ENCODE data around the gene CDK8. TPM values are rescaled to one million over a fixed set of nuclear protein-coding genes. Genes with fewer than 3 reads are reported as not detected.

CDK8 gene
- total RNA-seq, 2 experiments from 2014 or later, result 14.1 to 15.5 TPM

GRCh38 chr13:26412936-26413716 lies 159.2 kb downstream of the CDK8 start:
- ChIA-PET CTCF (interaction anchor here (1.3 kb wide), 1 partner anchor 12 kb away, joined by 3 read pairs; no protein-coding TSS in a partner anchor), POLR2A (no interaction called here)
- no peak overlapping the region for H3K4me3 Mint-ChIP-seq
- H3K36me3 Mint-ChIP-seq (ENCODE audit: low read depth), result no peaks in the 10 kb centered on the region
- no peaks in the 10 kb centered on the region for H3K4me1 Mint-ChIP-seq
- H3K27ac Mint-ChIP-seq, result no peak overlapping the region
- no peaks in the 10 kb centered on the region for H3K27me3 Mint-ChIP-seq
- H3K9me3 Mint-ChIP-seq, result no peaks in the 10 kb centered on the region
- DNase-seq, result no peak

- DNase-seq, result no peak
- CTCF ChIA-PET, result no interaction called here
- Mint-ChIP-seq H3K4me3 (no peak overlapping the region), H3K27ac (no peak overlapping the region), H3K4me1 (no peaks in the 10 kb centered on the region), H3K9me3 (no peaks in the 10 kb centered on the region), H3K27me3 (no peaks in the 10 kb centered on the region), H3K36me3 (ENCODE audit: low read depth) (no peaks in the 10 kb centered on the region)
- POLR2A ChIA-PET, result no interaction called here
These were observed 166.5 kb downstream of the CDK8 start for GRCh38 chr13:26420282-26420960.

- no peak for DNase-seq
- no peaks in the 10 kb centered on the region for H3K27me3 Mint-ChIP-seq
- no peaks in the 10 kb centered on the region for H3K4me1 Mint-ChIP-seq
- H3K27ac Mint-ChIP-seq, result no peak overlapping the region
- H3K4me3 Mint-ChIP-seq, result no peak overlapping the region
- CTCF ChIA-PET, result no interaction called here
- H3K9me3 Mint-ChIP-seq, result no peaks in the 10 kb centered on the region
- POLR2A ChIA-PET, result no interaction called here
- no peaks in the 10 kb centered on the region for H3K36me3 Mint-ChIP-seq (ENCODE audit: low read depth)
These were observed 168.1 kb downstream of the CDK8 start for GRCh38 chr13:26422036-26422435.

GRCh38 chr13:26423629-26424028 lies 169.7 kb downstream of the CDK8 start:
- H3K4me1 Mint-ChIP-seq, result no peaks in the 10 kb centered on the region
- no peaks in the 10 kb centered on the region for H3K27me3 Mint-ChIP-seq
- H3K27ac Mint-ChIP-seq, result no peak overlapping the region
- no peaks in the 10 kb centered on the region for H3K9me3 Mint-ChIP-seq
- CTCF ChIA-PET, result interaction anchor here (0.7 to 0.9 kb wide), 2 partner anchors 13 to 1248 kb away, joined by 4 read pairs; no protein-coding TSS in a partner anchor
- no peak for DNase-seq
- no peak overlapping the region for H3K4me3 Mint-ChIP-seq
- POLR2A ChIA-PET, result no interaction called here
- no peaks in the 10 kb centered on the region for H3K36me3 Mint-ChIP-seq (ENCODE audit: low read depth)

GRCh38 chr13:26424181-26424580 lies 170.3 kb downstream of the CDK8 start:
- Mint-ChIP-seq H3K4me3 (no peak overlapping the region), H3K27ac (no peak overlapping the region), H3K4me1 (no peaks in the 10 kb centered on the region), H3K9me3 (no peaks in the 10 kb centered on the region), H3K27me3 (peaks cover 2% of the 10 kb centered on the region), H3K36me3 (ENCODE audit: low read depth) (no peaks in the 10 kb centered on the region)
- CTCF ChIA-PET, result interaction anchor here (0.9 kb wide), 1 partner anchor 12 kb away, joined by 4 read pairs; no protein-coding TSS in a partner anchor
- no peak for DNase-seq
- POLR2A ChIA-PET, result no interaction called here

GRCh38 chr13:26425443-26426358 lies 171.8 kb downstream of the CDK8 start:
- no peaks in the 10 kb centered on the region for H3K36me3 Mint-ChIP-seq (ENCODE audit: low read depth)
- H3K27ac Mint-ChIP-seq, result no peak overlapping the region
- ChIA-PET CTCF (interaction anchor here (0.6 to 1.3 kb wide), 3 partner anchors 7 to 64 kb away, joined by 3 to 5 read pairs (median 4); no protein-coding TSS in a partner anchor), POLR2A (no interaction called here)
- DNase-seq, result no peak
- no peaks in the 10 kb centered on the region for H3K9me3 Mint-ChIP-seq
- H3K4me3 Mint-ChIP-seq, result no peak overlapping the region
- peaks cover 7% of the 10 kb centered on the region for H3K27me3 Mint-ChIP-seq
- no peaks in the 10 kb centered on the region for H3K4me1 Mint-ChIP-seq

GRCh38 chr13:26433776-26434175 lies 179.8 kb downstream of the CDK8 start:
- Mint-ChIP-seq H3K27me3 (peaks cover 14% of the 10 kb centered on the region), H3K9me3 (peaks cover 17% of the 10 kb centered on the region), H3K4me1 (no peaks in the 10 kb centered on the region), H3K4me3 (no peak overlapping the region), H3K27ac (no peak overlapping the region), H3K36me3 (ENCODE audit: low read depth) (no peaks in the 10 kb centered on the region)
- ChIA-PET CTCF (no interaction called here), POLR2A (no interaction called here)
- DNase-seq, result no peak

- no peak for DNase-seq
- peaks cover 17% of the 10 kb centered on the region for H3K9me3 Mint-ChIP-seq
- H3K36me3 Mint-ChIP-seq (ENCODE audit: low read depth), result no peaks in the 10 kb centered on the region
- no peaks in the 10 kb centered on the region for H3K4me1 Mint-ChIP-seq
- POLR2A ChIA-PET, result no interaction called here
- H3K4me3 Mint-ChIP-seq, result no peak overlapping the region
- CTCF ChIA-PET, result no interaction called here
- peaks cover 7% of the 10 kb centered on the region for H3K27me3 Mint-ChIP-seq
- H3K27ac Mint-ChIP-seq, result no peak overlapping the region
These were observed 181.2 kb downstream of the CDK8 start for GRCh38 chr13:26435171-26435570.

GRCh38 chr13:26435646-26436045 lies 181.7 kb downstream of the CDK8 start:
- Mint-ChIP-seq H3K9me3 (peaks cover 17% of the 10 kb centered on the region), H3K36me3 (ENCODE audit: low read depth) (no peaks in the 10 kb centered on the region), H3K27me3 (peaks cover 7% of the 10 kb centered on the region), H3K4me1 (no peaks in the 10 kb centered on the region), H3K4me3 (no peak overlapping the region), H3K27ac (no peak overlapping the region)
- ChIA-PET POLR2A (no interaction called here), CTCF (no interaction called here)
- DNase-seq, result no peak

GRCh38 chr13:26436914-26437313 lies 183.0 kb downstream of the CDK8 start:
- ChIA-PET POLR2A (no interaction called here), CTCF (interaction anchor here (1.2 kb wide), 1 partner anchor 13 kb away, joined by 4 read pairs; no protein-coding TSS in a partner anchor)
- Mint-ChIP-seq H3K36me3 (ENCODE audit: low read depth) (no peaks in the 10 kb centered on the region), H3K4me1 (no peaks in the 10 kb centered on the region), H3K27me3 (peaks cover 7% of the 10 kb centered on the region), H3K9me3 (peaks cover 17% of the 10 kb centered on the region), H3K4me3 (no peak overlapping the region), H3K27ac (no peak overlapping the region)
- DNase-seq, result no peak

- no peaks in the 10 kb centered on the region for H3K4me1 Mint-ChIP-seq
- H3K27ac Mint-ChIP-seq, result no peak overlapping the region
- no peak overlapping the region for H3K4me3 Mint-ChIP-seq
- POLR2A ChIA-PET, result no interaction called here
- CTCF ChIA-PET, result no interaction called here
- no peak for DNase-seq
- no peaks in the 10 kb centered on the region for H3K27me3 Mint-ChIP-seq
- peaks cover 15% of the 10 kb centered on the region for H3K9me3 Mint-ChIP-seq
- H3K36me3 Mint-ChIP-seq (ENCODE audit: low read depth), result no peaks in the 10 kb centered on the region
These were observed 186.2 kb downstream of the CDK8 start for GRCh38 chr13:26440111-26440510.

GRCh38 chr13:26441476-26441875 lies 187.5 kb downstream of the CDK8 start:
- ChIA-PET POLR2A (no interaction called here), CTCF (interaction anchor here (0.7 kb wide), 1 partner anchor 313 kb away, joined by 3 read pairs; no protein-coding TSS in a partner anchor)
- Mint-ChIP-seq H3K4me3 (no peak overlapping the region), H3K4me1 (no peaks in the 10 kb centered on the region), H3K27ac (no peak overlapping the region), H3K27me3 (peaks cover 3% of the 10 kb centered on the region), H3K9me3 (peaks cover 12% of the 10 kb centered on the region), H3K36me3 (ENCODE audit: low read depth) (no peaks in the 10 kb centered on the region)
- DNase-seq, result no peak

- H3K27me3 Mint-ChIP-seq, result peaks cover 6% of the 10 kb centered on the region
- no peaks in the 10 kb centered on the region for H3K36me3 Mint-ChIP-seq (ENCODE audit: low read depth)
- no peak for DNase-seq
- peaks cover 2% of the 10 kb centered on the region for H3K9me3 Mint-ChIP-seq
- CTCF ChIA-PET, result no interaction called here
- H3K4me3 Mint-ChIP-seq, result no peak overlapping the region
- H3K4me1 Mint-ChIP-seq, result no peaks in the 10 kb centered on the region
- POLR2A ChIA-PET, result no interaction called here
- H3K27ac Mint-ChIP-seq, result no peak overlapping the region
These were observed 188.6 kb downstream of the CDK8 start for GRCh38 chr13:26442541-26442940.
